Neuronal stem cell (in vitro differentiated cells): ENCODE data around the gene RAD51B.

Source experiments
- DNase-seq: peaks from one replicate; pipeline ENCODE4 v3.0.0-alpha.2; 2013; ENCODE audit warnings: low spot score
- H2AFZ ChIP-seq: one replicate; pipeline ENCODE4 v1.6.1; 2013; ENCODE audit warnings: mild to moderate bottlenecking, low read length, inconsistent platforms
- H2AK5ac ChIP-seq: 2 replicates; pipeline ENCODE4 v1.6.1; 2013; ENCODE audit warnings: low read depth, mild to moderate bottlenecking, inconsistent platforms, low read length, moderate library complexity, mixed read lengths
- H2BK120ac ChIP-seq: 2 replicates; pipeline ENCODE4 v1.6.1; 2013; ENCODE audit warnings: low read depth, mild to moderate bottlenecking, inconsistent platforms, low read length, moderate library complexity, mixed read lengths
- H2BK12ac ChIP-seq: one replicate; pipeline ENCODE4 v1.6.1; 2013; ENCODE audit warnings: low read length, inconsistent platforms
- H2BK15ac ChIP-seq: 2 replicates; pipeline ENCODE4 v1.6.1; 2013; ENCODE audit warnings: mild to moderate bottlenecking, low read length, inconsistent platforms, mixed read lengths
- H2BK5ac ChIP-seq: one replicate; pipeline ENCODE4 v1.6.1; 2013; ENCODE audit warnings: inconsistent platforms, mild to moderate bottlenecking, low read length, moderate library complexity
- H3K14ac ChIP-seq: one replicate; pipeline ENCODE4 v1.6.1; 2013; ENCODE audit warnings: low read length, inconsistent platforms
- H3K18ac ChIP-seq: 2 replicates; pipeline ENCODE4 v1.6.1; 2013; ENCODE audit warnings: low read length, inconsistent platforms
- H3K23ac ChIP-seq: 2 replicates; pipeline ENCODE4 v1.6.1; 2013; ENCODE audit warnings: low read depth, mild to moderate bottlenecking, mixed read lengths, low read length, inconsistent platforms; ENCODE audit not compliant: poor library complexity
- H3K27ac ChIP-seq: replicated peaks from 3 replicates; pipeline ENCODE4 v1.5.1; 2013; ENCODE audit warnings: low read length, inconsistent platforms
- H3K27me3 ChIP-seq, 3 experiments: 2 replicates each; pipeline ENCODE4 v1.6.1; 2013; ENCODE audit warnings: low read length in 3 of 3, mild to moderate bottlenecking in 2 of 3, inconsistent platforms in 1 of 3, low read depth in 1 of 3, mixed read lengths in 1 of 3, moderate library complexity in 1 of 3; ENCODE audit not compliant: control insufficient read depth in 3 of 3, insufficient read depth in 3 of 3
- H3K36me3 ChIP-seq, 2 donors: replicated peaks in 1 of 2; 2 replicates each; pipeline ENCODE4 v1.6.1; 2013; ENCODE audit warnings: low read length in 2 of 2; ENCODE audit not compliant: control insufficient read depth in 2 of 2, insufficient read depth in 2 of 2
- H3K4ac ChIP-seq: 2 replicates; pipeline ENCODE4 v1.6.1; 2013; ENCODE audit warnings: inconsistent platforms, mild to moderate bottlenecking, low read length, moderate library complexity
- H3K4me1 ChIP-seq, 2 donors: 1 replicate in 1 of 2; 2 replicates in 1 of 2; pipeline ENCODE4 v1.6.1; 2013; ENCODE audit warnings: low read length in 2 of 2, low read depth in 1 of 2; ENCODE audit not compliant: control insufficient read depth in 2 of 2, insufficient read depth in 1 of 2
- H3K4me2 ChIP-seq: one replicate; pipeline ENCODE4 v1.6.1; 2013; ENCODE audit warnings: mild to moderate bottlenecking, low read length, inconsistent platforms; ENCODE audit not compliant: insufficient read depth, poor library complexity, severe bottlenecking
- H3K4me3 ChIP-seq, 2 donors: 2 replicates each; pipeline ENCODE4 v1.5.1; 2013; ENCODE audit warnings: low read length in 2 of 2, mild to moderate bottlenecking in 2 of 2, inconsistent platforms in 1 of 2, moderate library complexity in 1 of 2
- H3K79me1 ChIP-seq: one replicate; pipeline ENCODE4 v1.6.1; 2013; ENCODE audit warnings: low read depth, mild to moderate bottlenecking, inconsistent platforms, low read length, moderate library complexity
- H3K9ac ChIP-seq: one replicate; pipeline ENCODE4 v1.6.1; 2013; ENCODE audit warnings: mild to moderate bottlenecking, low read depth, low read length, inconsistent platforms; ENCODE audit not compliant: poor library complexity
- H3K9me3 ChIP-seq, 2 donors: replicated peaks in 1 of 2; 2 replicates each; pipeline versions ENCODE3 to v1.6.1; 2013; ENCODE audit warnings: low read length in 2 of 2, mild to moderate bottlenecking in 2 of 2, inconsistent platforms in 1 of 2, low read depth in 1 of 2, mixed read lengths in 1 of 2, moderate library complexity in 1 of 2; ENCODE audit not compliant: control insufficient read depth in 2 of 2, insufficient read depth in 1 of 2
- H4K8ac ChIP-seq: one replicate; pipeline ENCODE4 v1.6.1; 2013; ENCODE audit warnings: low read depth, mild to moderate bottlenecking, inconsistent platforms, low read length, moderate library complexity
- H4K91ac ChIP-seq: one replicate; pipeline ENCODE4 v1.6.1; 2013; ENCODE audit warnings: low read length, low read depth, mild to moderate bottlenecking, inconsistent platforms; ENCODE audit not compliant: poor library complexity
- WGBS, 2 donors: extraction: QIAGEN DNeasy Blood & Tissue Kit; methylation state at CpG; one replicate each; pipeline ENCODE4 v1.1.7; 2013; ENCODE audit warnings: missing lambda C conversion rate in 2 of 2, mixed read lengths in 1 of 2; ENCODE audit not compliant: insufficient read length in 2 of 2, insufficient replicate concordance in 1 of 2; ENCODE audit errors: extremely low coverage in 2 of 2; 5-methylcytosine and 5-hydroxymethylcytosine counted together

Gene RAD51B

DNA sequence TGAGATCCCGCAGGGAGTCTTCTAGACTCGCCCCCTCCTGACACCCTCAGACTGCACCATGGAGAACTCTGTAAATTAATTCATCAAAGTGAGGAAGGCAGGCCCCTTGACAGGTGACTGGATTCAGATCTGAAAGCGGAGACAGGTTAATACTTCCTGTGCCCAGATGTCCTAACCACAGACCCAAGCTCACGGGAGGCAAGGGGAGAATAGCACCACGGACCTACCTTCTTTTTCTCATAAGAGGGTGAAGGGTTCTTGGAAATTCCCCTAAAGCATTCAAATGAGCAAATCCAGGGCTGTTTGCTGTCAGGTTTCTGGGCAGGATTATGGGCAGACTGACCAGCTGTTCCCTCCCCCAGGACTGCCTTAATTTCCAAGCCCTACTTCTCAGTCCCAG lies 803.3 kb downstream of the RAD51B start:
- H3K27me3 ChIP-seq, result no peaks in the 10 kb centered on the region
- no peak overlapping the region for H2AK5ac ChIP-seq
- H3K23ac ChIP-seq, result no peak overlapping the region
- H3K79me1 ChIP-seq, result no peaks in the 10 kb centered on the region
- no peak overlapping the region for H3K9ac ChIP-seq
- no peak overlapping the region for H3K14ac ChIP-seq
- H2BK120ac ChIP-seq, result no peak overlapping the region
- no peak overlapping the region for H3K27ac ChIP-seq
- H2BK5ac ChIP-seq, result no peak overlapping the region
- no peak overlapping the region for H4K91ac ChIP-seq
- H3K4me1 ChIP-seq, result peaks cover 5 to 7% of the 10 kb centered on the region in 2 donors
- no peak overlapping the region for H3K4ac ChIP-seq
- H2BK12ac ChIP-seq, result no peak overlapping the region
- DNase-seq, result no peak
- no peak overlapping the region for H4K8ac ChIP-seq
- peaks cover 0 to 14% of the 10 kb centered on the region in 2 donors for H3K9me3 ChIP-seq
- no peak overlapping the region for H3K4me2 ChIP-seq
- WGBS, 2 donors, result no CpG with 5 or more reads among the region's 5 CpGs
- H2AFZ ChIP-seq, result no peak overlapping the region
- no peaks in the 10 kb centered on the region for H3K36me3 ChIP-seq
- no peak overlapping the region for H2BK15ac ChIP-seq
- no peak overlapping the region for H3K18ac ChIP-seq
- H3K4me3 ChIP-seq, result no peak overlapping the region

DNA sequence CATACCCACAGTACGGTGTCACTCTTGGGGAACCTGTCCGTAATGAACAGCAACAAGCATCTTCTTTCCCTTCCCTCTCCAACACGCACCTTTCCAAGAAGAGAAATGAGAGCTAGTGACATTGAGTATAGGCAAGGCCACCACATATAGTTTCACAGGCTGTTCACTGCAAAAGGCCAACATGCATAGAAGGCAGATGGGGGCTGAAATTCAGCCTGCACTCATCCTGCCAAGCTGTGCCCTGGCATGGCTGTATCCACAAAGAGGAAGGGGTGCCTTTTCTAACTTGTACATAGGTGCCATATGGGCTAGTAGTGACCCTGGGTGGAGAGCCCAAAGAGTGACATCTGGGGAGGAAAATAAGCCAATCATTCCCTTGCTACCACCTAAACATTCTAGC lies 803.7 kb downstream of the RAD51B start:
- Histone ChIP-seq H3K27ac (no peak overlapping the region), H3K14ac (no peak overlapping the region), H3K4me2 (no peak overlapping the region), H3K23ac (no peak overlapping the region), H3K79me1 (no peaks in the 10 kb centered on the region), H3K9me3 (peaks cover 0 to 10% of the 10 kb centered on the region in 2 donors), H3K4me3 (no peak overlapping the region), H3K36me3 (no peaks in the 10 kb centered on the region), H3K18ac (no peak overlapping the region), H3K4ac (no peak overlapping the region), H4K91ac (no peak overlapping the region), H2AFZ (no peak overlapping the region), H2AK5ac (no peak overlapping the region), H2BK12ac (no peak overlapping the region), H3K27me3 (no peaks in the 10 kb centered on the region), H2BK15ac (no peak overlapping the region), H3K9ac (no peak overlapping the region), H2BK120ac (no peak overlapping the region), H4K8ac (no peak overlapping the region), H2BK5ac (no peak overlapping the region), H3K4me1 (peaks cover 5 to 7% of the 10 kb centered on the region in 2 donors)
- no peak for DNase-seq
- WGBS, 2 donors, result no CpG with 5 or more reads among the region's 3 CpGs

DNA sequence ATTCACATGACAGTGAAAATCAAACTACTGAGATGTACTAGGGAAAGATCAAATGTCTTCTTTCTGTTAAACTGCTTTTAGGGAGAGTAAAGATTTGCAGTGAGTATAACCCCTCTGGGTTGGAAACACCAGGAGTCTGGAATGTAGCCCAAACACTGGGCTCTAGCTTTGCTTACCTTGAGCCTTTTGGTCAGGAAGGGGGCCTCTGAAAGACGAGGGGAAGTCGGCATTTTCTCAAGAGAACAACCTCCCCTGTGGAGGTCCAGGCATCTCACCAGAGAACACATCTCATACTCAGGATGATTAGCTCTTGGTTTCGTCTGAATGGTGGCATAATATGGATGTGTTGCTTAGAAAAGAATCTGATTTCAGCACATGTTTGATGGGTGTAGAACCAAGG lies 804.2 kb downstream of the RAD51B start:
- no peak overlapping the region for H2BK15ac ChIP-seq
- no peak overlapping the region for H2AFZ ChIP-seq
- no peak overlapping the region for H3K4me2 ChIP-seq
- H3K14ac ChIP-seq, result no peak overlapping the region
- H3K23ac ChIP-seq, result no peak overlapping the region
- no peak overlapping the region for H3K4me3 ChIP-seq
- H3K4ac ChIP-seq, result no peak overlapping the region
- H2BK120ac ChIP-seq, result no peak overlapping the region
- H3K18ac ChIP-seq, result no peak overlapping the region
- H3K79me1 ChIP-seq, result no peaks in the 10 kb centered on the region
- H4K91ac ChIP-seq, result no peak overlapping the region
- H2BK12ac ChIP-seq, result no peak overlapping the region
- no peak overlapping the region for H2AK5ac ChIP-seq
- no peaks in the 10 kb centered on the region for H3K36me3 ChIP-seq
- WGBS, 2 donors, result no CpG with 5 or more reads among the region's 3 CpGs
- no peak for DNase-seq
- H3K9ac ChIP-seq, result no peak overlapping the region
- no peak overlapping the region for H2BK5ac ChIP-seq
- H3K27me3 ChIP-seq, result no peaks in the 10 kb centered on the region
- H3K9me3 ChIP-seq, result peaks cover 0 to 5% of the 10 kb centered on the region in 2 donors
- peaks cover 5 to 11% of the 10 kb centered on the region in 2 donors for H3K4me1 ChIP-seq
- no peak overlapping the region for H3K27ac ChIP-seq
- H4K8ac ChIP-seq, result no peak overlapping the region

DNA sequence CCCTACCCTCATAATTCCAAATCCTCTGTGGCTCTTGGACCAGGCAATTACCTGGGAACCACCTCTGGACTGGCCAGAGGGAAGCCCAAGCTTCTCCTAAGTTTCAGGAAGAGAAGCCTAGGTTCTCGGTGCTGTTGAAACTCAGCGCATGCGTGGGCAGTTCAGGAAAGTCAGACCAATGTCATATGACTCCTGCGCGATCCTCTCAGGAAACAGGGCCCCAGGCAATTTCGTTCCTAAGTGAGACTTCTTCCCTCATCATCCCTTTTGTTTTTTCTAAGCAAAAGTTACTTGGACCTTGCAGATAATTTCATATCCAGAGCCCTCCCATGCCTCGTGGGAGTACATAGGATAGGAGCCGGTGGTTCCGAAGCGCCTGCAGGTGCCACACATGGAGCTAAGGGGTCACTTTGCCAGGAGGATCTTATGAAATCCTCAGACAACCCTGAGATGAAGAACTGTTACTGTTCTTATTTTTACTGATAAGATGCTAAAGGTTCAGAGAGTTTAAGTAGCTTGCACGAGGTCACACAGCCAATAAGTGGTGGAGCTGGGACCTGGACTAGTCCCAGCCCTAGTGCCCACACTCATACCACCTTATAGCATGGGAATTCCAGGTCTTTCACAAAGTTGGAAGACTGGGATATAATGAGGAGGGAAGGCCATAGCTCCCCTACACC lies 805.1 kb downstream of the RAD51B start:
- no peak overlapping the region for H3K23ac ChIP-seq
- H4K8ac ChIP-seq, result no peak overlapping the region
- no peaks in the 10 kb centered on the region for H3K79me1 ChIP-seq
- no peak overlapping the region for H2BK120ac ChIP-seq
- no peak overlapping the region for H2BK15ac ChIP-seq
- H3K4me3 ChIP-seq, result no peak overlapping the region
- no peak overlapping the region for H3K14ac ChIP-seq
- H2AFZ ChIP-seq, result no peak overlapping the region
- H3K9me3 ChIP-seq, result peaks cover 0 to 3% of the 10 kb centered on the region in 2 donors
- H2BK12ac ChIP-seq, result no peak overlapping the region
- no peak overlapping the region for H2AK5ac ChIP-seq
- no peaks in the 10 kb centered on the region for H3K27me3 ChIP-seq
- H3K27ac ChIP-seq, result no peak overlapping the region
- no peak overlapping the region for H3K18ac ChIP-seq
- no peak overlapping the region for H4K91ac ChIP-seq
- no peak overlapping the region for H3K4ac ChIP-seq
- DNase-seq, result no peak
- H3K4me2 ChIP-seq, result no peak overlapping the region
- H3K4me1 ChIP-seq, result peaks cover 5 to 17% of the 10 kb centered on the region in 2 donors
- no peaks in the 10 kb centered on the region for H3K36me3 ChIP-seq
- WGBS, 2 donors, result no CpG with 5 or more reads among the region's 11 CpGs
- no peak overlapping the region for H3K9ac ChIP-seq
- no peak overlapping the region for H2BK5ac ChIP-seq
